Activated CD8-positive, alpha-beta memory T cell treated with anti-CD3 and anti-CD28 coated beads, Interleukin-2, amount 50 U/mL, for 48 hours (primary cell): ENCODE measurements around the gene TLDC2.
"Not testable (repeated sequence)": the region's sequence is repeated elsewhere in the genome, so short reads cannot be mapped to it uniquely, and the experiment has no call there.

Source experiments
- DNase-seq: peaks from one replicate; pipeline ENCODE4 v3.0.0-alpha.2; 2020

TLDC2 gene

GRCh38 chr20:36916199-36916598 is 40.3 kb downstream of the TLDC2 start:
- no peak for DNase-seq

- DNase-seq: no peak
These were observed 41.3 kb downstream of the TLDC2 start for GRCh38 chr20:36917240-36917639.

- no peak for DNase-seq
These were observed 42.0 kb downstream of the TLDC2 start for GRCh38 chr20:36917943-36918342.

- no peak for DNase-seq
These were observed 43.9 kb downstream of the TLDC2 start for GRCh38 chr20:36919715-36920333.

GRCh38 chr20:36920334-36920730 is 44.4 kb downstream of the TLDC2 start:
- DNase-seq: no peak

GRCh38 chr20:36924167-36925045 is 48.5 kb downstream of the TLDC2 start:
- no peak for DNase-seq

GRCh38 chr20:36925234-36925633 is 49.3 kb downstream of the TLDC2 start:
- DNase-seq: no peak

GRCh38 chr20:36926653-36927200 is 50.8 kb downstream of the TLDC2 start:
- DNase-seq: no peak

GRCh38 chr20:36927704-36928103 is 51.8 kb downstream of the TLDC2 start:
- no peak for DNase-seq

GRCh38 chr20:36929290-36929689 is 53.4 kb downstream of the TLDC2 start:
- no peak for DNase-seq

- no peak for DNase-seq
These were observed 53.8 kb downstream of the TLDC2 start for GRCh38 chr20:36929691-36930090.

- not testable (repeated sequence) for DNase-seq
These were observed 56.1 kb downstream of the TLDC2 start for GRCh38 chr20:36932067-36932466.

GRCh38 chr20:36932476-36933426 is 56.8 kb downstream of the TLDC2 start:
- DNase-seq: no peak

GRCh38 chr20:36933571-36933970 is 57.6 kb downstream of the TLDC2 start:
- DNase-seq: not testable (repeated sequence)

GRCh38 chr20:36936341-36936740 is 60.4 kb downstream of the TLDC2 start:
- peak; percentile 12 for DNase-seq

GRCh38 chr20:36936761-36937401 is 60.9 kb downstream of the TLDC2 start:
- DNase-seq: not testable (repeated sequence)

- DNase-seq: no peak
These were observed 61.4 kb downstream of the TLDC2 start for GRCh38 chr20:36937402-36937770.

GRCh38 chr20:36941401-36941835 is 65.5 kb downstream of the TLDC2 start:
- DNase-seq: peak; percentile 46
